H1 (cell line): ENCODE results near the gene UBE2E1.

Experiments
- CEBPB ChIP-seq: IDR thresholded peaks from 2 replicates; pipeline ENCODE4 v1.6.1; 2012; ENCODE audit warnings: low read depth, low read length
- EZH2 ChIP-seq: fragments of 200-600 bp; sonication (generic); IDR thresholded peaks from 2 replicates; pipeline ENCODE4 v1.7.1; 2012; ENCODE audit warnings: low read depth, mild to moderate bottlenecking, moderate library complexity, low read length, inconsistent platforms; ENCODE audit not compliant: severe bottlenecking
- TBP ChIP-seq: IDR thresholded peaks from 2 replicates; pipeline ENCODE4 v1.6.1; 2011; ENCODE audit warnings: low read depth, low read length, improper control_type of control experiment
- TF ChIP-seq, protein P1 (sequence below), 3 experiments: IDR thresholded peaks; 1 replicate in 2 of 3; 2 replicates in 1 of 3; pipeline versions ENCODE4 v1.5.1 to v1.6.1; 2011; ENCODE audit warnings: low read length in 3 of 3, mild to moderate bottlenecking in 3 of 3, inconsistent platforms in 2 of 3, low read depth in 1 of 3, moderate library complexity in 1 of 3; ENCODE audit not compliant: insufficient read depth in 1 of 3; ENCODE audit errors: control extremely low read depth in 1 of 3

DNA sequence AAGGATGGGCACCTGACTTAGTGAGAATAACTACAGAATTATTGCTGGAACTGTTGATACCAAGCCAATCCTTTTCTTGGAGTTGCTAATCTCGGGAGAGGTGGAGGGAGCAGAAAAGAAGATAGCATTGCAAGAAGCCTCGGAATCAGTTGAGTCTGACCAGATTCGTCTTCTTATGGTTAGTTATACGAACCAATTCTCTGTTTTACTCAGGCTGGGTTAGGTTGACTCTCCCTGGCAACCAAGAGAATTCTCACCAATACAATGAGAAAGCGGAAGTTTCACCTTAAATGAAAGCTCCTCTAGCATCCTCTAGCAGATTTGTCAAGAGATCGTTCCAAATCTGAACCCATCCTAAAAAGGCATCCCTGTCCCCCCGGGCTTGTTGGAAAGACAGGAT is 43.5 kb upstream of the UBE2E1 start:
- no peak for TF ChIP-seq TBP
- TF ChIP-seq, protein P1, sequence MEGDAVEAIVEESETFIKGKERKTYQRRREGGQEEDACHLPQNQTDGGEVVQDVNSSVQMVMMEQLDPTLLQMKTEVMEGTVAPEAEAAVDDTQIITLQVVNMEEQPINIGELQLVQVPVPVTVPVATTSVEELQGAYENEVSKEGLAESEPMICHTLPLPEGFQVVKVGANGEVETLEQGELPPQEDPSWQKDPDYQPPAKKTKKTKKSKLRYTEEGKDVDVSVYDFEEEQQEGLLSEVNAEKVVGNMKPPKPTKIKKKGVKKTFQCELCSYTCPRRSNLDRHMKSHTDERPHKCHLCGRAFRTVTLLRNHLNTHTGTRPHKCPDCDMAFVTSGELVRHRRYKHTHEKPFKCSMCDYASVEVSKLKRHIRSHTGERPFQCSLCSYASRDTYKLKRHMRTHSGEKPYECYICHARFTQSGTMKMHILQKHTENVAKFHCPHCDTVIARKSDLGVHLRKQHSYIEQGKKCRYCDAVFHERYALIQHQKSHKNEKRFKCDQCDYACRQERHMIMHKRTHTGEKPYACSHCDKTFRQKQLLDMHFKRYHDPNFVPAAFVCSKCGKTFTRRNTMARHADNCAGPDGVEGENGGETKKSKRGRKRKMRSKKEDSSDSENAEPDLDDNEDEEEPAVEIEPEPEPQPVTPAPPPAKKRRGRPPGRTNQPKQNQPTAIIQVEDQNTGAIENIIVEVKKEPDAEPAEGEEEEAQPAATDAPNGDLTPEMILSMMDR (IDR thresholded peaks at IDR 0.05; ENCODE audit: control extremely low read depth in 1 of 3, insufficient read depth in 1 of 3, low read depth in 1 of 3, low read length in 3 of 3) = no peak
- TF ChIP-seq EZH2 = no peak
- TF ChIP-seq CEBPB = no peak
